Mucosa of rectum (tissue), 2 donors: ENCODE data around the gene LRP3.
A peak's percentile ranks its signal among the peaks of the same experiment; 100 is the strongest.

Experiments used
- H3K27ac ChIP-seq, 2 donors: one replicate each; pipeline ENCODE4 v1.7.0; 2013; ENCODE audit warnings: inconsistent platforms in 2 of 2, low read depth in 2 of 2, low read length in 2 of 2
- H3K27me3 ChIP-seq, 2 donors: one replicate each; pipeline ENCODE4 v1.7.0; 2013; ENCODE audit warnings: low read length in 2 of 2; ENCODE audit not compliant: control insufficient read depth in 2 of 2, insufficient read depth in 2 of 2
- H3K36me3 ChIP-seq, 2 donors: one replicate each; pipeline ENCODE4 v1.7.0; 2013; ENCODE audit warnings: low read length in 2 of 2; ENCODE audit not compliant: control insufficient read depth in 2 of 2, insufficient read depth in 2 of 2
- H3K4me1 ChIP-seq, 2 donors: one replicate each; pipeline ENCODE4 v1.7.0; 2013; ENCODE audit warnings: low read length in 2 of 2, mild to moderate bottlenecking in 1 of 2; ENCODE audit not compliant: control insufficient read depth in 2 of 2, insufficient read depth in 2 of 2
- H3K4me3 ChIP-seq, 2 donors: one replicate each; pipeline ENCODE4 v1.7.0; 2013; ENCODE audit warnings: low read length in 2 of 2
- H3K9ac ChIP-seq, 2 donors: one replicate each; pipeline ENCODE4 v1.7.0; 2013; ENCODE audit warnings: low read length in 2 of 2, low read depth in 1 of 2, mild to moderate bottlenecking in 1 of 2
- H3K9me3 ChIP-seq, 2 donors: one replicate each; pipeline ENCODE4 v1.7.0; 2013; ENCODE audit warnings: low read length in 2 of 2; ENCODE audit not compliant: control insufficient read depth in 2 of 2
- donor health status: healthy.
- donor health status: Normal muscosa, but diverticular disease.

The LRP3 gene

GRCh38 chr19:33226550-33227241 is 32.6 kb downstream of the LRP3 start:
- H3K27ac ChIP-seq, result no peak overlapping the region
- peaks cover 0 to 2% of the 10 kb centered on the region in 2 donors for H3K4me1 ChIP-seq
- no peaks in the 10 kb centered on the region for H3K36me3 ChIP-seq
- H3K27me3 ChIP-seq, result peaks cover 31 to 39% of the 10 kb centered on the region in 2 donors
- peaks cover 5 to 6% of the 10 kb centered on the region in 2 donors for H3K9me3 ChIP-seq
- peak overlapping the region in 1 of 2 donors; percentile 18 for H3K4me3 ChIP-seq
- no peak overlapping the region for H3K9ac ChIP-seq

- Histone ChIP-seq H3K36me3 (no peaks in the 10 kb centered on the region), H3K27me3 (peaks cover 31 to 39% of the 10 kb centered on the region in 2 donors), H3K4me1 (peaks cover 0 to 2% of the 10 kb centered on the region in 2 donors), H3K9me3 (peaks cover 5 to 6% of the 10 kb centered on the region in 2 donors), H3K27ac (no peak overlapping the region), H3K4me3 (peak overlapping the region in 1 of 2 donors; percentile 18), H3K9ac (no peak overlapping the region)
Observed at GRCh38 chr19:33227242-33227650, 33.1 kb downstream of the LRP3 start.

- Histone ChIP-seq H3K9ac (no peak overlapping the region), H3K27ac (no peak overlapping the region), H3K36me3 (no peaks in the 10 kb centered on the region), H3K9me3 (peaks cover 5 to 6% of the 10 kb centered on the region in 2 donors), H3K27me3 (peaks cover 34 to 36% of the 10 kb centered on the region in 2 donors), H3K4me3 (no peak overlapping the region), H3K4me1 (peaks cover 0 to 2% of the 10 kb centered on the region in 2 donors)
Observed at GRCh38 chr19:33227870-33228599, 33.9 kb downstream of the LRP3 start.

GRCh38 chr19:33229962-33230361 is 35.8 kb downstream of the LRP3 start:
- Histone ChIP-seq H3K9ac (no peak overlapping the region), H3K4me1 (peaks cover 0 to 2% of the 10 kb centered on the region in 2 donors), H3K9me3 (peaks cover 5 to 6% of the 10 kb centered on the region in 2 donors), H3K27ac (no peak overlapping the region), H3K27me3 (peaks cover 26 to 31% of the 10 kb centered on the region in 2 donors), H3K36me3 (no peaks in the 10 kb centered on the region), H3K4me3 (no peak overlapping the region)

GRCh38 chr19:33231511-33231910 is 37.4 kb downstream of the LRP3 start:
- peaks cover 5 to 6% of the 10 kb centered on the region in 2 donors for H3K9me3 ChIP-seq
- no peak overlapping the region for H3K9ac ChIP-seq
- H3K27me3 ChIP-seq, result peaks cover 16 to 17% of the 10 kb centered on the region in 2 donors
- H3K4me3 ChIP-seq, result no peak overlapping the region
- peaks cover 2 to 3% of the 10 kb centered on the region in 2 donors for H3K4me1 ChIP-seq
- H3K27ac ChIP-seq, result no peak overlapping the region
- no peaks in the 10 kb centered on the region for H3K36me3 ChIP-seq

GRCh38 chr19:33232656-33233055 is 38.5 kb downstream of the LRP3 start:
- no peak overlapping the region for H3K4me3 ChIP-seq
- H3K27me3 ChIP-seq, result peaks cover 9 to 11% of the 10 kb centered on the region in 2 donors
- H3K27ac ChIP-seq, result no peak overlapping the region
- H3K9ac ChIP-seq, result no peak overlapping the region
- H3K36me3 ChIP-seq, result no peaks in the 10 kb centered on the region
- H3K4me1 ChIP-seq, result peaks cover 0 to 3% of the 10 kb centered on the region in 2 donors
- peaks cover 1 to 6% of the 10 kb centered on the region in 2 donors for H3K9me3 ChIP-seq

- peaks cover 6 to 10% of the 10 kb centered on the region in 2 donors for H3K27me3 ChIP-seq
- H3K9ac ChIP-seq, result no peak overlapping the region
- no peaks in the 10 kb centered on the region for H3K36me3 ChIP-seq
- H3K4me3 ChIP-seq, result no peak overlapping the region
- peaks cover 0 to 3% of the 10 kb centered on the region in 2 donors for H3K4me1 ChIP-seq
- H3K27ac ChIP-seq, result no peak overlapping the region
- H3K9me3 ChIP-seq, result peaks cover 0 to 4% of the 10 kb centered on the region in 2 donors
Observed at GRCh38 chr19:33233056-33233873, 39.1 kb downstream of the LRP3 start.

- H3K4me1 ChIP-seq, result peaks cover 0 to 3% of the 10 kb centered on the region in 2 donors
- no peak overlapping the region for H3K27ac ChIP-seq
Observed at GRCh38 chr19:33234092-33234491, 40.0 kb downstream of the LRP3 start.

GRCh38 chr19:33234736-33235135 is 40.6 kb downstream of the LRP3 start:
- Histone ChIP-seq H3K4me1 (peaks cover 0 to 3% of the 10 kb centered on the region in 2 donors), H3K27ac (no peak overlapping the region), H3K27me3 (peaks cover 5 to 6% of the 10 kb centered on the region in 2 donors)

More at GRCh38 chr19:33234092-33234491, 40.0 kb downstream of the LRP3 start:
- Histone ChIP-seq H3K36me3 (no peaks in the 10 kb centered on the region), H3K27me3 (peaks cover 6 to 8% of the 10 kb centered on the region in 2 donors), H3K9ac (no peak overlapping the region), H3K4me3 (no peak overlapping the region), H3K9me3 (no peaks in the 10 kb centered on the region)

More at GRCh38 chr19:33234736-33235135, 40.6 kb downstream of the LRP3 start:
- no peaks in the 10 kb centered on the region for H3K36me3 ChIP-seq
- H3K9me3 ChIP-seq, result no peaks in the 10 kb centered on the region
- no peak overlapping the region for H3K9ac ChIP-seq
- H3K4me3 ChIP-seq, result no peak overlapping the region
